T-cell (primary cell): Measurements from ENCODE around the gene TDRD3. TPM values are rescaled to one million over a fixed set of nuclear protein-coding genes. Genes with fewer than 3 reads are reported as not detected.

ENCODE experiments used
- ATAC-seq, 4 experiments: fragments of 200-7000 bp in 3 of 4; fragments of 150-1000 bp in 1 of 4; cut with Tn5 transposase; replicated peaks in 1 of 4; 1 replicate in 3 of 4; 2 replicates in 1 of 4; pipeline ENCODE4 v1.10.0; 2021; ENCODE audit warnings: moderate library complexity in 3 of 4, mild to moderate bottlenecking in 2 of 4, moderate number of reproducible peaks in 1 of 4
- CTCF ChIA-PET, 2 donors: fragments of 300-600 bp; sonication (Branson Sonifier 250); formaldehyde crosslinking; loops; one replicate each; lab custom pipeline; 2022; ENCODE audit warnings: antibody characterized with exemption in 2 of 2; lab: Charles Lee
- POLR2A ChIA-PET, 2 donors: fragments of 300-600 bp; sonication (Branson Sonifier 250); formaldehyde crosslinking; loops; one replicate each; lab custom pipeline; 2022; ENCODE audit warnings: antibody characterized with exemption in 2 of 2; lab: Charles Lee
- DNase-seq, 35 experiments: peaks; one replicate each; pipeline versions ENCODE4 v3.0.0 to v3.0.0-alpha.2; 2013 to 2023
- H3K27ac ChIP-seq: one replicate; pipeline ENCODE4 v1.5.1; 2013; ENCODE audit warnings: low read length
- H3K27me3 ChIP-seq, 2 experiments: replicated peaks in 1 of 2; 1 replicate in 1 of 2; 2 replicates in 1 of 2; pipeline versions ENCODE4 v1.6.1 to v1.7.0; 2013; ENCODE audit warnings: low read length in 1 of 2, mixed read lengths in 1 of 2; ENCODE audit not compliant: control insufficient read depth in 2 of 2, insufficient read depth in 2 of 2; ENCODE audit errors: extremely low read depth in 1 of 2
- H3K36me3 ChIP-seq, 2 donors: 1 replicate in 1 of 2; 2 replicates in 1 of 2; pipeline versions ENCODE4 v1.6.1 to v1.7.0; 2013; ENCODE audit warnings: low read length in 1 of 2; ENCODE audit not compliant: control insufficient read depth in 2 of 2, insufficient read depth in 1 of 2; ENCODE audit errors: extremely low read depth in 1 of 2
- H3K4me1 ChIP-seq, 2 experiments: 1 replicate in 1 of 2; 2 replicates in 1 of 2; pipeline versions ENCODE4 v1.6.1 to v1.7.0; 2013; ENCODE audit warnings: low read length in 2 of 2, mixed read lengths in 1 of 2; ENCODE audit not compliant: insufficient read depth in 2 of 2, control insufficient read depth in 1 of 2; ENCODE audit errors: extremely low read depth in 1 of 2
- H3K4me3 ChIP-seq, 2 donors: 1 replicate in 1 of 2; 2 replicates in 1 of 2; pipeline versions ENCODE4 v1.5.1 to v1.7.0; 2013; ENCODE audit warnings: mild to moderate bottlenecking in 2 of 2, low read length in 1 of 2, moderate library complexity in 1 of 2; ENCODE audit not compliant: control insufficient read depth in 1 of 2; ENCODE audit errors: extremely low read depth in 1 of 2
- H3K9me3 ChIP-seq: 2 replicates; pipeline ENCODE4 v1.7.0; 2013
- H3K27ac Mint-ChIP-seq, 2 donors: one replicate each; pipeline ENCODE4 v1.8.0; 2020 to 2021; ENCODE audit warnings: mild to moderate bottlenecking in 2 of 2, mixed read lengths in 2 of 2
- H3K27me3 Mint-ChIP-seq, 2 donors: one replicate each; pipeline ENCODE4 v1.8.0; 2021 to 2022; ENCODE audit warnings: mixed read lengths in 2 of 2
- H3K36me3 Mint-ChIP-seq: one replicate; pipeline ENCODE4 v1.8.0; 2021; ENCODE audit warnings: mixed read lengths
- H3K4me1 Mint-ChIP-seq, 3 donors: one replicate each; pipeline ENCODE4 v1.8.0; 2020 to 2022; ENCODE audit warnings: mixed read lengths in 3 of 3, mild to moderate bottlenecking in 1 of 3
- H3K4me3 Mint-ChIP-seq, 3 donors: one replicate each; pipeline ENCODE4 v1.8.0; 2020 to 2022; ENCODE audit warnings: mild to moderate bottlenecking in 3 of 3, mixed read lengths in 3 of 3, moderate library complexity in 3 of 3
- H3K9me3 Mint-ChIP-seq, 3 donors: one replicate each; pipeline ENCODE4 v1.8.0; 2020 to 2022; ENCODE audit warnings: mixed read lengths in 3 of 3
- WGBS: methylation state at CpG from one replicate; pipeline ENCODE4 v1.1.5; 2013; ENCODE audit warnings: missing lambda C conversion rate; ENCODE audit not compliant: insufficient coverage; 5-methylcytosine and 5-hydroxymethylcytosine counted together
- total RNA-seq, 35 experiments: library from RNA in 6 of 35; stranded (reverse) in 6 of 35; fragments of 120-200 nt in 1 of 35; gene quantifications; one replicate each; pipeline versions ENCODE4 v1.2.1 to v1.2.4 and lab custom pipeline; 2013 to 2026

TDRD3 gene
- total RNA-seq: 10 to 100 TPM; 23.6 to 30.4 (median 26.8) TPM
- total RNA-seq (2013): 33.7 TPM
- total RNA-seq (lab: John Stamatoyannopoulos, UW): 14.6 to 49.8 (median 33.8) reads per million in 29 experiments

- POLR2A ChIA-PET: no interaction called here
- no peaks in the 10 kb centered on the region for H3K27me3 ChIP-seq
- Mint-ChIP-seq H3K4me3 (peak within 1 kb of the TSS; percentile 88 to 95 (median 94)), H3K4me1 (peaks cover 41 to 45% (median 43%) of the 10 kb centered on the region in 3 donors), H3K27ac (peak within 1 kb of the TSS; percentile 96), H3K27me3 (no peaks in the 10 kb centered on the region), H3K36me3 (no peaks in the 10 kb centered on the region), H3K9me3 (no peaks in the 10 kb centered on the region)
- no peaks in the 10 kb centered on the region for H3K36me3 ChIP-seq
- peaks cover 11 to 21% of the 10 kb centered on the region in 2 experiments for H3K4me1 ChIP-seq
- peak within 1 kb of the TSS; percentile 79 to 90 for H3K4me3 ChIP-seq
- ATAC-seq (peak; percentile 73 to 77 (median 74)), DNase-seq (peak; percentile 56 to 87 (median 70))
- H3K27ac ChIP-seq: peak within 1 kb of the TSS; percentile 88
- no peaks in the 10 kb centered on the region for H3K9me3 ChIP-seq
- CTCF ChIA-PET: interaction anchor here (0.6 to 2.9 kb wide), 10 partner anchors 10 to 1589 kb away, joined by 3 to 10 read pairs (median 4); no protein-coding TSS in a partner anchor
- under 1% methylated on average over 57 of the region's 84 CpGs for WGBS
Measured at GRCh38 chr13:60396783-60397703, at the start of gene TDRD3. Gene TDRD3, plus strand, starts transcription at chr13:60397220. Its CDS starts 145 bp downstream, at chr13:60397365.

DNA sequence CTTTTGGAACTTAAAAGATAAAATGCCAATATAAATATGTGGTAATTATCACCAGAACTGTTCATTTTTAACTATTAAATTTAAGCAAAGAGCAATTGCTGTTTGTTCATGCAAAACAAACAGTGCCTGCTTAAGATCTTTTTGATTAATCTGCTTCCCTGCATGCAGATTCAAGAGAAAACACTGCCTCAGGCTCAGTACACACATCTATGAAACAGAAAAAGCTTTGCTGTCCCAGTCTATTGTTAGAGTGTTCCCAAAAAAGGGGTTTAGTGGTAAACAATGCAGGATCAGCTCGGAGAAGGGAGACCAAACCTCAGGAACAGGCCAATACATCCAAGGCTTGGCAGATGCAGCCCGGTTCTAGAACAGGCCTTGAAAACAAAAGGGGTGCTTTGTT lies 49.3 kb upstream of the TDRD3 start:
- H3K9me3 ChIP-seq: no peaks in the 10 kb centered on the region
- 58% methylated on average over 2 of the region's 2 CpGs for WGBS
- H3K4me3 Mint-ChIP-seq: no peak overlapping the region
- H3K4me1 Mint-ChIP-seq: peaks cover 0 to 5% (median 0%) of the 10 kb centered on the region in 3 donors
- DNase-seq: no peak
- no peaks in the 10 kb centered on the region for H3K4me1 ChIP-seq
- ATAC-seq: no peak
- H3K27ac Mint-ChIP-seq: no peak overlapping the region
- H3K4me3 ChIP-seq: no peak overlapping the region
- H3K27me3 ChIP-seq: peaks cover 0 to 9% of the 10 kb centered on the region in 2 experiments
- H3K36me3 ChIP-seq: no peaks in the 10 kb centered on the region
- ChIA-PET POLR2A (no interaction called here), CTCF (no interaction called here)
- peaks cover 3 to 5% (median 3%) of the 10 kb centered on the region in 3 donors for H3K9me3 Mint-ChIP-seq
- H3K27me3 Mint-ChIP-seq: peaks cover 28 to 35% of the 10 kb centered on the region in 2 donors
- no peaks in the 10 kb centered on the region for H3K36me3 Mint-ChIP-seq
- H3K27ac ChIP-seq: no peak overlapping the region

DNA sequence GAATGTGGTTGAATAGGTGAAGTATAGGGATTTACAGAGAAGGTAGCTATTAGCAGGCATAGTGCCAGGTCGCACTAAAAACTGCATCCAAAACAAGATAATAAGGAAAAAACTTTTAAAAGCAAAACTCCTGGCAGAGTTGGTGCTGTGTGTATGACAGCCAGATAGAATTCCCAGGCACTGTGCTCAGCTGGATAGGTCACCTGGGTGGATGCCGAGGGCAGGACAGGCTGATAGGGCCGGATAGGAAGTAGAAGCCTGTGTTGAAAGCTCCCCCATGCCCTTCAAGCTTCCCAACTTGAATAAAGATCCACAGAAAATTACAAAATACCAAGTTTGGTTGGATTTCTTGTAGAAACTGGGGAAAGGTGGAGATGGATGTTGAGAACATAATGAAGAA lies 48.9 kb upstream of the TDRD3 start:
- Mint-ChIP-seq H3K27me3 (peaks cover 28 to 38% of the 10 kb centered on the region in 2 donors), H3K4me3 (no peak overlapping the region), H3K36me3 (no peaks in the 10 kb centered on the region), H3K27ac (no peak overlapping the region), H3K9me3 (peaks cover 3 to 5% (median 5%) of the 10 kb centered on the region in 3 donors), H3K4me1 (peaks cover 0 to 5% (median 0%) of the 10 kb centered on the region in 3 donors)
- no peak for ATAC-seq
- no CpG with 5 or more reads among the region's 3 CpGs for WGBS
- Histone ChIP-seq H3K27ac (no peak overlapping the region), H3K9me3 (no peaks in the 10 kb centered on the region), H3K4me3 (no peak overlapping the region), H3K27me3 (peaks cover 0 to 7% of the 10 kb centered on the region in 2 experiments), H3K4me1 (no peaks in the 10 kb centered on the region), H3K36me3 (no peaks in the 10 kb centered on the region)
- ChIA-PET POLR2A (no interaction called here), CTCF (no interaction called here)
- DNase-seq: no peak

DNA sequence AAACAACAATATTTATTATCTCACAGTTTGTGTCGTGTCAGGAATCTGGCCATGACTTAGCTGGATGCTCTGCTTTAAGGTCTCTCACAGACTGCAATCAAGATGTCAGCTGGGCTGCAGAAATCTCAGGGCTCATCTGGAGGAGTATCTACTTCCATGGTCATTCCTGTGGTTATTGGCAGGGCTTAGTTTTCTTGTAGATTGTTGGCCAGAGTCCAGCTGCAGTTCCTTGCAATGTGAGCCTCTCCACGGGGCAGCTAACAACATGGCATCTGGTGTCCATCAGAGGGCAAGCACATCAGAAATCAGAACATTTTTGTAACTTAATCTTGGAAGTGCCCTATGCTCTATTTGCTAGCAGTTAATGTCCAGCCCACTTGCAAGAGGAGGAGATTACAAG lies 45.7 kb upstream of the TDRD3 start:
- Histone ChIP-seq H3K36me3 (no peaks in the 10 kb centered on the region), H3K4me1 (no peaks in the 10 kb centered on the region), H3K9me3 (no peaks in the 10 kb centered on the region), H3K27ac (no peak overlapping the region), H3K27me3 (peaks cover 0 to 2% of the 10 kb centered on the region in 2 experiments), H3K4me3 (no peak overlapping the region)
- no peak overlapping the region for H3K4me3 Mint-ChIP-seq
- CTCF ChIA-PET: no interaction called here
- WGBS: 74% methylated on average over 2 of the region's 2 CpGs
- peaks cover 20 to 27% of the 10 kb centered on the region in 2 donors for H3K27me3 Mint-ChIP-seq
- POLR2A ChIA-PET: no interaction called here
- H3K36me3 Mint-ChIP-seq: no peaks in the 10 kb centered on the region
- ATAC-seq (no peak), DNase-seq (no peak)
- H3K9me3 Mint-ChIP-seq: peaks cover 3 to 6% (median 5%) of the 10 kb centered on the region in 3 donors
- no peak overlapping the region for H3K27ac Mint-ChIP-seq
- no peaks in the 10 kb centered on the region for H3K4me1 Mint-ChIP-seq

DNA sequence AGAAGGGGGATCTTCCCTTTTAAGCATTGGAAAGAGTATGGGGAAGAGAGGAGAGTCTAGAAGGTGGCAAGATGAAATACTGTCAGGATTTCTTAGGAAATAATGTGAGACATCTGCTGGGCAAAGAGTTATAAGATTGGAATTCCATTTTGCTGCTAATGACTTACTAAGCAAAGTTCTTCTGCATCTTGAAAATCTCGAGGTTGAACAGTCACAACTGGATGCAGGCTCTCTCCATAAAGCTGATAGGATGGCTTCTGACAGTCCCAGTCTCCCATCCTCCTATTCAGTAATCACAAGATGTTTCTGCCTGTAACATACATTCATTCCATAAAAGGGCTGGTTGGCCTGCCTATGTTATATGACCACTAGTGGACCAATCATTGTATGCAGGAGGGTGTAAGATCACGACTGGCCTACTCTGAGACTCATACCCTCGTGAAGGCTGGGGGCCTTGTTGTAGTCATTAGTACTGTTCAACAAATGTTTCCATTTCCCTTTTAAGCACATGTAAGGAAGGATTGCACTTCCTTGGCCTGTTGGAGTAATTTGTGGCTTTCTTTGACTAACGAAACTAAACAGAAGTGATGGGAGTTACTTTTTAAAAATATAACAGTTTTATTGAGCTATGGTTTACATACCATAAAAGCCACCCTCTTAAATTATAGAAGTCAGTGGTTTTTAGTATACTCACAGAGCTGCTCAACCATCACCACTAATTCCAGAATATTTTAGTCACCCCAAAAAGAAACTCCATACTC lies 45.0 kb upstream of the TDRD3 start:
- ATAC-seq (no peak), DNase-seq (no peak)
- Mint-ChIP-seq H3K4me3 (no peak overlapping the region), H3K9me3 (peaks cover 3 to 6% (median 5%) of the 10 kb centered on the region in 3 donors), H3K4me1 (no peaks in the 10 kb centered on the region), H3K27ac (no peak overlapping the region), H3K36me3 (no peaks in the 10 kb centered on the region), H3K27me3 (peaks cover 20 to 27% of the 10 kb centered on the region in 2 donors)
- Histone ChIP-seq H3K36me3 (no peaks in the 10 kb centered on the region), H3K9me3 (no peaks in the 10 kb centered on the region), H3K4me3 (no peak overlapping the region), H3K27ac (no peak overlapping the region), H3K27me3 (peaks cover 0 to 2% of the 10 kb centered on the region in 2 experiments), H3K4me1 (no peaks in the 10 kb centered on the region)
- ChIA-PET CTCF (interaction anchor here in 1 of 2 donors (0.6 to 0.8 kb wide), 2 partner anchors 26 to 672 kb away, joined by 3 to 4 read pairs; no protein-coding TSS in a partner anchor), POLR2A (interaction anchor here in 1 of 2 donors (0.6 kb wide), 1 partner anchor 1559 kb away, joined by 3 read pairs; no protein-coding TSS in a partner anchor)
- 38% methylated on average over 1 of the region's 4 CpGs for WGBS

DNA sequence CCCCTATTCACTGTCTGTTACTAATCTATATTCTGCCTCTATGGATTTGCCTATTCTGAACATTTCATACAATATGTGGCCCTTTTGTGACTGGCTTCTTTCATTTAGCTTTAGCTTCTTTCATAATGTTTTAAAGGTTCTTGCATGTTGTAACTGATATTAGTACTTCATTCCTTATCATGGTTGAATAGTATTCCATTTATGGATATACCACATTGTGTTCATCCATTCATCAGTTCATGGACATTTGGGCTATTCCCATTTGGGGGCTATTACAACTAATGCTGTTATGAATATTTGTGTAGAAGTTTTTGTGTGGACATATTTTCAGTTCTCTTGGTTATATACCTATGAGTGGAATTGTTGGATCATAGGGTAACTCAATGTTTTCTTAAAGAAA lies 44.4 kb upstream of the TDRD3 start:
- peaks cover 3 to 6% (median 5%) of the 10 kb centered on the region in 3 donors for H3K9me3 Mint-ChIP-seq
- ATAC-seq (no peak), DNase-seq (no peak)
- H3K27ac Mint-ChIP-seq: no peak overlapping the region
- H3K4me3 Mint-ChIP-seq: no peak overlapping the region
- no peak overlapping the region for H3K4me3 ChIP-seq
- H3K4me1 ChIP-seq: no peaks in the 10 kb centered on the region
- no peaks in the 10 kb centered on the region for H3K36me3 ChIP-seq
- H3K36me3 Mint-ChIP-seq: no peaks in the 10 kb centered on the region
- H3K27me3 Mint-ChIP-seq: peaks cover 19 to 27% of the 10 kb centered on the region in 2 donors
- H3K27me3 ChIP-seq: peaks cover 0 to 2% of the 10 kb centered on the region in 2 experiments
- ChIA-PET POLR2A (interaction anchor here in 1 of 2 donors (0.6 kb wide), 1 partner anchor 1559 kb away, joined by 3 read pairs; no protein-coding TSS in a partner anchor), CTCF (interaction anchor here in 1 of 2 donors (0.6 to 0.8 kb wide), 2 partner anchors 25 to 672 kb away, joined by 3 to 4 read pairs; no protein-coding TSS in a partner anchor)
- H3K4me1 Mint-ChIP-seq: no peaks in the 10 kb centered on the region
- H3K9me3 ChIP-seq: no peaks in the 10 kb centered on the region
- H3K27ac ChIP-seq: no peak overlapping the region
